Skin of body (tissue), 2 donors: Measurements from ENCODE around the gene TPBG. TPM values are rescaled to one million over a fixed set of nuclear protein-coding genes. Genes with fewer than 3 reads are reported as not detected.
A peak's percentile ranks its signal among the peaks of the same experiment; 100 is the strongest.

ENCODE experiments used
- DNase-seq: peaks from one replicate; lab custom pipeline; 2025; lab: John Stamatoyannopoulos, UW
- total RNA-seq: library from RNA; depleted of rRNA; stranded (reverse); fragments of >200 nt; gene quantifications from one replicate; pipeline ENCODE4 v1.2.3, GENCODE V29; 2014

TPBG gene, protein sequence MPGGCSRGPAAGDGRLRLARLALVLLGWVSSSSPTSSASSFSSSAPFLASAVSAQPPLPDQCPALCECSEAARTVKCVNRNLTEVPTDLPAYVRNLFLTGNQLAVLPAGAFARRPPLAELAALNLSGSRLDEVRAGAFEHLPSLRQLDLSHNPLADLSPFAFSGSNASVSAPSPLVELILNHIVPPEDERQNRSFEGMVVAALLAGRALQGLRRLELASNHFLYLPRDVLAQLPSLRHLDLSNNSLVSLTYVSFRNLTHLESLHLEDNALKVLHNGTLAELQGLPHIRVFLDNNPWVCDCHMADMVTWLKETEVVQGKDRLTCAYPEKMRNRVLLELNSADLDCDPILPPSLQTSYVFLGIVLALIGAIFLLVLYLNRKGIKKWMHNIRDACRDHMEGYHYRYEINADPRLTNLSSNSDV
- total RNA-seq = 12.8 TPM

DNA sequence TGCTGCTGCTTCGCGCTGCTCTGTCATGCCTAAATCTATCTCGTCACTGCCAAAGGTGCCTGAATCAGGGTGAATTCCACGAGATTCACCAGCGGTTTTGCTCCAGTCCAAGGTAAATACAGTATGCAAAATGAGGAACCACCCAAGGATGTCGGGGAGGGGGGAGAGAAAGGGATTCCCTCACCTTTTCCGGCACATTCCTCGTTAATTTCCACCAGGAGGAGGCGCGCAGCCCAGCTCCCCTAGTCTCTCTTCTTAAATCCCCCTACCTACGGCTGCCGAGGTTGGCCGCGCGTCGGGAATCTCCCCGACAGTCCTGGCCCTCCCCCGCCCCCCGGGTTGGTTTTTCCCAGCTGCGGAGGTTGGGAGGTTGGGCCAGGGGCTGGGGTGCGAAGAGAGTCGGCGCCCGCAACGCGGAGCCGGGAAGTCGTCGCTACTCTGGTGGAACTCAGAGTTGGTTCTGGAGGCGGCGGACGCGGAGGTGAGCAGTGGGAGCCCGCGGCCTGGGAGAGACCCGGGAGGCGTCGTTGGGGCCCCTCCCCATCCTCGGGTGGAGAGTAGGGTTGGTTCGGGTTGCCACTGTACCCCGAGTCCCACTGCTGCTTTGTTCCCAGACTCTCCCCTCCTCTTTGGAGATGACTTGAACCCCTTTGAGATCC is at the start of gene TPBG:
TPBG (plus strand) TSS at position 390 of the 659 bp plus-strand sequence. CDS start 1,145 bp downstream, outside the sequence.
- peak; percentile 55 for DNase-seq

DNA sequence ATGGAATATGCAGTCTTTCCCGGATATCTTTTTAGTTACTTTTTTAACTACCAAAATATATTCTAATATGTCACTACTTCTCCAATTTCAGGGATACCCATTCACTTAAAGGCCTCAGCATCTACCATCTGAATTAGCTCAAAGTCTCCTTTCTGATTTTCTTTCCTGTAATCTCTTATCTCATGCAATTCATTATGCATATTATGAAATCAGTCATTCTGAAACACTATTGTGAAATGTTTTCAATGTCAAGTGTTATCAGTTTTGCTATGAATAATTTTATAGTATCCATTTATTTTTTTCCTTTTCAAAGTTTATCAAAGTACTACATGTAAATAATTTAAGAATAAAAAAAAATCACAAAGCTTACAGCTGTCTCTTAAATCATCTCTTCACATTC is 41.2 kb upstream of the TPBG start:
- no peak for DNase-seq

DNA sequence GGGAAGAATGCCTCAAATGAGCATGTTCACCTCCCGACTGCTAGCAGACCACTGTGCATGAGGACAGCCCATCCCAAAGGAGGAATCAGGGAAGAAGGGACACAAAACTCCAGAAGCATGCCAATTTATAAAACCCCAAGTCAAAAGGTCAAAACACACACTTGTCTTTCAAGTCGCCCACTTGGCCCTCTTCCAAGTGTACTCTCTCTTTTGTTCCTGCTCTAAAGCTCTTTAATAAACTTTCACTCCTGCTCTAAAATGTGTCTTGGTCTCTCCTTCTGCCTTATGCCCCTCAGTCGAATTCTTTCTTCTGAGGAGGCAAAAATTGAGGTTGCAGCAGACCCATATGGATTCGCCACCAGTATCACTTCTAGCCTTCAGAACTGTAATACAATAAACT is 33.9 kb upstream of the TPBG start:
- no peak for DNase-seq

DNA sequence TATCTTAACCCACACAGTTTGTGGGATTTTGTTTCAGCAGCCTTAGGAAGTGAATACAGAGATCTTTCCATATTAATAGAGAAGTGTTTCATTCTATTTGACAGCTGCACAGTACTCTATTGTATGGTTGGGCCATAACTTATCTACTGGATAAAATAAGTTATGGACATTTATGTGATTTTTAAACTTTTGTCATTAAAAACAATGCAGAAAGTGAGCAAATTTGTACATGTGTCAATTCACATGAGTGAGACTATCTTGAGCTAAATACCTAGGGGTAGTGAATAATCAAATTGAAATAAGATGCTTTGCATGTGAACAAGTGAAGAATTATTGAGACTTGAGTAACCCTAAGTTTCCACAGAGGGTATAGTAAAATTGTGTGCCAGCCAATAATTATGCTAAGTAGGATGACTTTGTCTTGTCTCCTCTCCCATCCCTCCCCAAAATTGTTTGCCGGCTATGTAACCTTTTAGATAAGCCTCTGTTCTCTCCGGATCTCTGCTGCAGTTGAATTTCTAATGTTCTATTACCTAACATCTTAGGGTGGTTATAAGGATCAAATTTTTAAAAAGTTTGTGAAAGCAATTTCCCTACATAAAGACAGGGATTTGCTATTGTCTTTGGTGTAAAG is 33.3 kb upstream of the TPBG start:
- no peak for DNase-seq

DNA sequence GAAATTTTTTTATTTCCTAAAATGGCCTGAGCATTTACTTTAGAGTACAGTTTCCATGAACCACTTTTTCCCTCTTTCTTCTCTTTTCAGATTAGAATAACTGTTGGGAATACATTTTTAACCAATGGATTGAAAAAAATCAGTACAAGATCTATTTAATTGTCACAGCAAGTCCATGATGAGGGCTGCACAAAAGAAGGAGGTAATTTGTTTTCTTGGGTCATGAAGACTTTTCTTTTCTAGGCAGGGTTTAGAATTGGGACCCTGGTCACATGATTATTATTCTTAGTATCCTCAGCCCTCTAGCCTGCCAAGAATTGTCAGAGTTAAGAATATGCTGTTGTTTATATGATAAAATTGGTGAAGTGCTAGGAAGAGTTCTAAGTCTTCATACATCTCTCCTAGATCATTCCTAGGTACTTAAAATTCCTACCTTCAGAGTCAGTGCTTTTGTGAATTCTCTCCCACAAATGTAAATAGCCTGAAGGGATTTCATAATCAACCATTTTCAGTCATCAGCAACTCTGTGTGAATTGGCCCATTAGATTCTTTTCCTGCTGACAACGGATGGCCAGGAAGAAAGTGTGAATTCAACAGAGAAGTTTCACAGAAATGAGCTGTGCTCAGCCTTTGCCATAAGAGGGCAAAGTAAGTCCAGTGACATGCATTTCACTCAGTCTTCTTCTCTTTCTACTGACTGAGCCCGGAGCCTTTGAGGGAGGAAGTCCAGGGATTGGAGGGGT is 32.4 kb upstream of the TPBG start:
- DNase-seq = no peak

DNA sequence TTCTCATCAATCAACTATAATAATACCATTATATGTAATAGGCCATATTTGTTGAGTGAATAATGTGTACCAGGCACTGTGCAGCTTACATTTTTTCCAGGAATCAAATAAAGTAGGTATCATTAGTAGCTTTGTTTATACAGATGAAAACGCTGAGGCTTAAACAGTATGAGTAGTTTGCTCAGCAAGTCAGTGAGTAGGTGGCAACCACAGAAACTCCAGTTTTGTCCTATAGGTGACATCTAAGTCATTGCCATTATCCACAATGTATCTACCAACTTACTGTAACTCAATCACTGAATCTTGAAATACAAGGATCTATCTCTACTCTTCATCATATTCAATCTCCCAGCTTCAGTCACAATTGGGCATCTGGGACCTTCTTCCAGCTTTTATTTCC is 29.8 kb upstream of the TPBG start:
- DNase-seq = no peak

DNA sequence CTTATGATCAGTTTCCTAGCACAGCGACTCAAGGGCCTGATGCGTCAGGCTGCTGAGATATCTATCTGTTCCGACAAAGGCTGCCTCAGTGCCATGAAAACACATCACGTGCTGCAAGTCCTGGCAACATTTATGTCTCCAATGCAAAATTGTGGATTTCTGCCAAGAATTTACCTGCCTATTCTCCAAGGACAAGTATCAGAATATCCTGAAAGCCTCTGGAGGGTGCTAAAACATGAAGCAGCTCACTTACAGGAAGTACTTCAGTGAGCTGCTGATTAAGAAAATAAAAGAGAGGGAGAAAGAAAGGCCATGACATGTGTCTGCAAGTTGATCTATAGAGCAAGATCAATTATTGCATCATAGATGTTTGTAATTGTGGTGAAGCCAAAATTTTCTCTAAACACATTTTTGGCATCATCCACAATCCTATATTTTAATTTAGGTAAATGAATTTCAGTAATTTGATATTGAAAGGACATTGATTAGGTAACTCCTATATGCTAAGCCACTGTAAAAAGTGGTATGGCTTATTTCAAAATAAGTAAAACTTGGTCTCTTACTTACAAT is 25.8 kb upstream of the TPBG start:
- DNase-seq = no peak

DNA sequence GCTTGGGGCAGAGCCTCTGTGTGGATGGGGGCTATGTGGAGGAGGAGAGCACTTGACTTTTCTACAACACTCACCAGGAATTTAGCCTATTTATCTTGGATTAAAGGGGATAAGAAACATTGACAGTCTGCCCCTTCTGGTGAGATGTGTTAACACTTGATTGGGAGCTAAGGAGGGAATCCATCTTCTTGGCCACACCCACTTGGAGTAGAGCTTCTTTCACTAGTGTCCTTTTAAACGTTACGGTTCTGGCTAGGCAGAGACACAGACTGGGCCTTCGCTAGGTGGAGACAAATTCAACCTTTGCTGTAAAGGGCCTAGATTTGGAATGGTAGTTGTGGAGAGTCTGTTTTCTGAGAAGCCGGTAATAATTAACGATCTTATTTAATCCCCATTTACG is 15.5 kb upstream of the TPBG start:
- no peak for DNase-seq

DNA sequence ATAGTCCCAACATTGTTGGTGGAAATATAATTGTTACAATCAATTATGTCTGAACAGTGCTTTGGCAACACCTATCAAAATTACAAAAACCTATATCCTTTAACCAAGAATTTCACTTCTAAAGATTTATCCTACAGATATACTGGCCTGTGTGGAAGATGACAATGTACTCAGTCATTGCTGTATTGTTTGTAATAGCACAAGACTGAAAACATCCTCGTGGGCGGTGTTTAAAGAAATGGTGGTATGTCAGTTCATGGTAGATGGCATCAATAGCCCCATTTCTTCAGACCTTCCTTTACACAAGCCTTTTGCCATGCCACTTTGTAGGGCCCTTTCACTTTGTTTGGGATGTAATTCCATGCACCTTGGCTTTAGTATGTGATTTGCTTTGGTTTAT is 9.8 kb upstream of the TPBG start:
- DNase-seq = no peak

DNA sequence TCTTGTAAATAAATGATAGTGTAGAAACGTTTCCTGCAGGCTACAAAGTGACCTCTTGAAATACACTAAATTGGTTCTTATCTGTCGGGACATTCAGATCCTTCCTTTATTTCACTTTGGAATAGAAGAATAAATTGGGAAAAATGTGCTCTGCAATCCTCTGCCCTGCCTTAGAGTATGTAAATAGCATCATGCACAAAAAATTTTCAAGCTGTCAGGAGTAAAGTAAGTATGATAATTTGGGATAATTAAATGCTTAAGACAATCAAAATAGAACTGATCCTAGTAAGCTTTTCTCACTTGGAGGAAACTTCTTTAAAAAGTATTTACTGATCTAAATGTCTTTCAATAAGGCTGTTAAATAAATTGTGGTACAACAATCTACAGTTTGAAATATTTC is 3.1 kb upstream of the TPBG start:
- DNase-seq = no peak

DNA sequence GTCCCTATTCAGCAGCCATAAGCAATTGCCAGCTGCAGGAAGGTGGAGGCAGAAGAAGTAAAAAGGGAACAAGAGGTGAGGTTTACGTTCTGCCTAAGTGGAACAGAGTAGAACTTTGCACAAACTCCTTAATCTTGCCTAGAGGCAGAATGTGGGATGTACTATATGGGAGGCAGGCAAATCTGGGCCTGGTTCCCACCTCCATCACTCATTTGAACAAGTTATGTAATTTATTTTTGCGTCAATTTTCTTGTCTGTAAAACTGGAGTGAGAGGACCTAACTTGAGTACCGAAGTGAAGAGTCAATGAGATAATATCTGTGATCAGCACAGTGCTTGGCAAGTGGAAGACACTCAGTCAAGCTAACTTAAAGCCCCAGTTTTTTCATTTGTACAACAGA is 2.0 kb upstream of the TPBG start:
- DNase-seq = no peak

DNA sequence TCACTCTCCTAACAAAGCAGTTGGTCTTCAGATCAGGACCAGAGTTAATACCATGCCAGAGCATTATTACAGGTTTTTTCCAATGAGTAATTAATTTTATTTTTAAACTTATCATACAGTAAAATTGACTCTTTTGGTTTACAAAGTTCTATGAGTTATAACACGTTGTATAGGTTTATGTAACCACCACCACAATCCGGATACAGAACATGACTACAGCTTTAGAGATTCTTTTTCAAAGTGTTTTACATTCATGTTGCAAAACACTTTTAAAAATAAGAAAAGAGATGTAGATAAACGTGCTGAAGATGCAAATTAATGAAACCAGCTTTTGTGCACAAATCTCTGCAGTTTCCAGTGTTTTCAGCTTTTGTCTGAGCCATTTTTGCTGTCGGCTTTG is 1.5 kb upstream of the TPBG start:
- no peak for DNase-seq

DNA sequence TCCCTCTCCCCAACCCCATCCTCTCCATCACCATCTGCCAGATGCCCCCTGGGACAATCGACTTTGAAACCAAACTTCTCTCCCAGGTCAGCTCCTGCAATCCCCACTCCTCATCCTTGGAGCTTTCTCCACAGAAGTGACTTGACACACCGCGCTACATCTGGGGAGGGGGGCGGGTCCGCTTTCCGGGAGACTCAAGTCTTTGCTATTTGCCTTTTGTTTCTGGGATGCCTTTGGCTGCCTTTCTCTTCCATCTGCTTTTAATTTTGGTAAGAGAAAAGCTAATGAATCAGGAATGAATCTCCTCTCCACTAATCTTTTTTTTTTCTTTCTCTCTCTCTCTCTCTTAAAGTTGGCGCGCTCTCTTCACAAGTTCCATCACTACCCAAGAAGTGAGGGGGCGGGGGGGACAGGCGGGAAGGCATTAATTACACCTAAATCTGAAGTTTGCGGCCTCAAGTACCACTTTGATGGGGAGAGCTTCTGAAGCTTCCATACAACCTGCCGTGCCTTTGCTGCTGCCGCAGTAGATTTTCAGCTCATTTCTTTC is 664 bp upstream of the TPBG start:
- peak; percentile 87 for DNase-seq

DNA sequence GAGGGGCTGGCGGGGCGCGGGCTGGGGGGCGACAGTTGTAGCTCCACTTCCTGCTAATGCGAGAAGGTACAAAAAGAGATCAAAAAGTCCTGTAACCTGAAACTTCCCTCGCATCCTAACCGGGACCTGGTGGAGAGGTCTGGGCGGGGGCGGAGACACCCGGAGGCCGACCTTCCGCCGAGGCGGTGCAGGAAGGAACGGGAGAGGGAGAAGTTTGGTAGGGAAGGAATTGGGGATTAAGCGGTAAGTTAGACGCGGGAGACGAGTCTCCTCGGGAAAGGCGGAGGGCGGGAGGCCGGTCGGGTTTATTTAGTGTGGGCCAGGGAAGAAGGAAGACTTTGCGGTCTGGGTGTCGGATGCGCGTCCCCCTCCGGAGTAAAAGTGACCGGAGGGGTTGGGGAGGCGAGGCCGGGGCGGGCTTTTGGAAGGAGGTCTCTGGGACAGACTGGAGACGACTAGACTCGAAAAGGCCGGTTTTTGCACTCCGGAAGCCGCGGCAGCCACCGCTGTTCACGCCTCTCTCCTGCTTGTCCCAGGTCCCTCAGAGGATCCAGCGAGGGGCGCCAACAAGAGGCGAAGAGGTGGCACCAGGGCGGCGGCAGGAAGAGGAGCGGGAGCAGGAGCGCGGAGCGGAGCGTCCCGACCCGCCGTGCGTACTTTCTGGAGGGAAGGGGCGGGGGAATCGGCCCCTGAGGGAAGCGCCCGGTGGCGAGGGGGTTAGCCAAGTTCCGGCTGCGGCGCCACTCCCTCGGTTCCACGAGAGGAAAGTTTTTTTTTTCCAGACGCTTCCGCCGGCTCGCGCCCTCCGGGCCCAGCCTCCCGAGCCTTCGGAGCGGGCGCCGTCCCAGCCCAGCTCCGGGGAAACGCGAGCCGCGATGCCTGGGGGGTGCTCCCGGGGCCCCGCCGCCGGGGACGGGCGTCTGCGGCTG is 734 bp downstream of the TPBG start:
- DNase-seq = peak; percentile 26

DNA sequence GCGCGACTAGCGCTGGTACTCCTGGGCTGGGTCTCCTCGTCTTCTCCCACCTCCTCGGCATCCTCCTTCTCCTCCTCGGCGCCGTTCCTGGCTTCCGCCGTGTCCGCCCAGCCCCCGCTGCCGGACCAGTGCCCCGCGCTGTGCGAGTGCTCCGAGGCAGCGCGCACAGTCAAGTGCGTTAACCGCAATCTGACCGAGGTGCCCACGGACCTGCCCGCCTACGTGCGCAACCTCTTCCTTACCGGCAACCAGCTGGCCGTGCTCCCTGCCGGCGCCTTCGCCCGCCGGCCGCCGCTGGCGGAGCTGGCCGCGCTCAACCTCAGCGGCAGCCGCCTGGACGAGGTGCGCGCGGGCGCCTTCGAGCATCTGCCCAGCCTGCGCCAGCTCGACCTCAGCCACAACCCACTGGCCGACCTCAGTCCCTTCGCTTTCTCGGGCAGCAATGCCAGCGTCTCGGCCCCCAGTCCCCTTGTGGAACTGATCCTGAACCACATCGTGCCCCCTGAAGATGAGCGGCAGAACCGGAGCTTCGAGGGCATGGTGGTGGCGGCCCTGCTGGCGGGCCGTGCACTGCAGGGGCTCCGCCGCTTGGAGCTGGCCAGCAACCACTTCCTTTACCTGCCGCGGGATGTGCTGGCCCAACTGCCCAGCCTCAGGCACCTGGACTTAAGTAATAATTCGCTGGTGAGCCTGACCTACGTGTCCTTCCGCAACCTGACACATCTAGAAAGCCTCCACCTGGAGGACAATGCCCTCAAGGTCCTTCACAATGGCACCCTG is 1.6 kb downstream of the TPBG start:
- DNase-seq = no peak

DNA sequence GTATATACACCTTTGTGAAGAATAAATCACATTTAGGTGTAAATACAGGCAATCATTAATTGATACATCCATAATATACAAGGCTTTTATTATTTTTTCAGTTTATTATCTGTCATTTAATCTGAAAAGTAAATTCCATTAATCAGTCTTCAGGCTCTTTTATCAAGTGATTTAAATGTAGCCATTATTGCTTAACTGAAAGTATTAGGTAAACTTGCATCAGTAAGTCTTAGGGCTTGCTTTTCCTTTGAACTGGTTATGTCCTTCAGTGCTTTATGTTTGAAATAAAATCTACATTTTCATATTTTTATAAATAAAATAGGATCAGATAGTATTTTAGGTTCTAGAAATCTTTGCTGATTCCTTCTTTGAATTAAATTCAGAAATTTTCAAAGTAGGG is 4.1 kb downstream of the TPBG start:
- DNase-seq = no peak

DNA sequence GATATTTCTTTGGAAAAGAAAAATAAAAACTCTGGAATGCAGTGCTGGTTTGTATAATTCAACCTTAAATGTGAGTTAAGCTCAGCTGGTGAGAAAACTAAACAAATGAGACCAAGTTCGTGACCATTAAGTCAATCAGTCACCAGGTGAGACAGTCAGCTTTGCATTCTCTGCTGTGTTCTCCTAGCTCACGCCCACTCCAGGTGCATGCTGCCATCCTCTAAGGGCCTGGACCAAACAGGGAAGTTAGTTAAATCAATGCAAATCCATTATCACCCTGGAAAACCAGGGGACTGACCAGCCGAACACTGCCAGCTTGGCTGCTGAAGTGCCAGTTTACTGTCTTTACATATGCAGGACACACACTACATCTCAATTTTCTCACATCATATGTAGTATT is 7.2 kb downstream of the TPBG start:
- DNase-seq = no peak

DNA sequence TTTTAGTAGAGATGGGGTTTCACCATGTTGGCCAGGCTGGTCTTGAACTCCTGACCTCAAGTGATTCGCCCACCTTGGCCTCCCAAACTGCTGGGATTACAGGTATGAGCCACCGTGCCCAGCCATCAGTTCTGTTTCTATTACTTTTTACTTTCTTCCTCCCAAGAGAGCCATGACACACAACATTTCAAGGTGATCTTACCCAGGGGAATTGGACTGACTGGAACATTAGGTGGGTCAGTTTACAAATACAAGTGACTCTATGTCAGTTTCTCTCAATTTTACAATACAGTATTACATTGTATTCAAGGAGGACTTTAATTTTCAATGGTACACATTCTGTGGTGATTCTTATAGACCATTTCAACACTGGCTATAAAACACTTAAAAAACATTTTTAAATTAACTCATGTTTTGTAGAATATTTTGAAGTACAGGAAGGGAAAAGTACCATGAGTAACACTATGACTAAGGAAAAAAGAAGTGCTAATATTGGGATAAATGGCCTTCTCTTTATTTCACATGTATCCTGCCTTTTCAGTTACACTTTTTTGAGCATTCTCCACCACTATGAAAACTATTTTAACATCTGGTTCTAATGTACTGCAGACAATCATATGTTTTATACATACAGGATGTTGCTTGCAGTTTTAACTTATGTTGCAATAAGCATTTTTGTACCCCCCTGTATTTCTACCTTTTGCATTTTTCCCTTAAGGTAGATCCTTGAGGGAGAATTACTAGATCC is 8.4 kb downstream of the TPBG start:
- DNase-seq = peak; percentile 6

DNA sequence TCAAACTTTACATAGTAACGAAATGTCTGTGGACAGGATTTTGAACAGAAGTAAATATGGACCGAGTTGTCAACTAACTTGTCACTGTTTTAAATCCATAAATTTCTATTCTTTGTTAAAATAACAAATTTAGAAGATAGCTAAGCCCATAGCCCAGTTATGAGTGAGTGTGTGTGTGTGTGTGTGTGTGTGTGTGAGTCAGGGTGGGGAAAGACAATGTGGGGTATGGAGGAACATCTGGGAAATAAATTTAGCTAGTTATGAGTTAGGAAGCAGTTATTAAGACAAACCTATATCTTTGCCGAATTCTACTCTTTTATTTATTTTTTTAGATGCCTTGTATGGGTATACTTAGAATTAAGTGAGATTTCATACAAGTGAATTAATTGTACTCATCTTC is 9.0 kb downstream of the TPBG start:
- no peak for DNase-seq
